NCI-H69 (cell line): ENCODE data around the gene BSCL2.
"Not testable (repeated sequence)": the region's sequence is repeated elsewhere in the genome, so short reads cannot be mapped to it uniquely, and the experiment has no call there.

Source experiments
- DNase-seq: peaks from one replicate; lab custom pipeline; 2025; lab: John Stamatoyannopoulos, UW

BSCL2 gene

DNA sequence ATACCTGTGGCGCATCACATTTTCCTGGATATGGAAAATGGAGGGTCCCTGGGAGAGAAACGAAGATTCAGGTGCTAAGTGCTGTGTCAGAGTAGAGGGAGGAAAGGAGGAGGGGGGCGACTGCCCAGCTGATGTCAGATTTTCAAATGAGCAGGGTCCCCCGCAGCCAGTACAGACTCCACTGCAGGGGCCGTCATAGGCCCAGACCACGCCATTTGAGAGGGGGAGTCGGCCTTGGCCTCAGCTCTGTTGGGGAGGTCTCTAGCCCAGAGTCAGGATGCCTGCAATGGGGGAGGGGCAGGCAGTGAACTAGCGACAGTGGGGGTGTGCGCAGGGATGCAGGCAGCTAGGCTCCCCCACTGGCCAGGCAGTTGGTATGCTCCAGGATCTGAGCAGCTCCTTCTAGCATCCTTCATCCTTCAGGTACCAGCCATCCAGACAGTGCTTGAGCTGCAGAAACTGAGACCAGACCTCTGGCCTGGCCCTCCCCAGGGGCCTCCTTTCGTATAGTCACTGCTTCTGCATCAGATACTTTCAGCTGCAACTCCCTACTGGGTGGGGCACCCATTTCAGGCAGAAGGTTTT is at the start of gene BSCL2, which contains the start of gene GNG3:
Gene BSCL2, minus strand, starts transcription at position 148 of the 585 bp plus-strand sequence. CDS start 229 bp downstream, outside the sequence.
Gene GNG3, plus strand, starts transcription at position 400 of the 585 bp plus-strand sequence. CDS start 620 bp downstream, outside the sequence.
- DNase-seq: peak; percentile 48

DNA sequence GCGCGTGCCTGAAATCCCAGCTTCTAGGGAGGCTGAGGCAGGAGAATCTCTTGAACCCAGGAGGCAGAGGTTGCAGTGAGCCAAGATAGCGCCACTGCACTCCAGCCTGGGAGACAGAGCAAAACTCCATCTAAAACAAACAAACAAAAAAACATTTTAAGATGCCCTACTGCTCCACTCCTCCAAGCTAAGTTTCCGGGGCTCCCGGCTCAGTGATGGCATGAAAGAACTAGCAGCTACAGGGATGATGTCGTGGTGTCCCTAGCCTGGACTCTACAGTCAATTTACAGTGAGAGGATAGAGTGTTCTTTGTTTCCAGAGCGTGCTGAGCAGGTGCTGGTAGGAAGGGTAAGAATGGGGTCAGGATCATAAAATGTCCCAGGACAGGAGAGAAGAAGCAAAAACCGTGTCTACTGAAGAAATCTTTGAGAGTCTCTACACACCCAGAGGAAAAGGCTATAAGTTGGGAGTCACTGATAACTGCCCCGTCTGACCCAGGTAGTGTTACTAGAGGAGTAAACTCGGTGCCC is 47.9 kb upstream of the BSCL2 start:
- DNase-seq: no peak

DNA sequence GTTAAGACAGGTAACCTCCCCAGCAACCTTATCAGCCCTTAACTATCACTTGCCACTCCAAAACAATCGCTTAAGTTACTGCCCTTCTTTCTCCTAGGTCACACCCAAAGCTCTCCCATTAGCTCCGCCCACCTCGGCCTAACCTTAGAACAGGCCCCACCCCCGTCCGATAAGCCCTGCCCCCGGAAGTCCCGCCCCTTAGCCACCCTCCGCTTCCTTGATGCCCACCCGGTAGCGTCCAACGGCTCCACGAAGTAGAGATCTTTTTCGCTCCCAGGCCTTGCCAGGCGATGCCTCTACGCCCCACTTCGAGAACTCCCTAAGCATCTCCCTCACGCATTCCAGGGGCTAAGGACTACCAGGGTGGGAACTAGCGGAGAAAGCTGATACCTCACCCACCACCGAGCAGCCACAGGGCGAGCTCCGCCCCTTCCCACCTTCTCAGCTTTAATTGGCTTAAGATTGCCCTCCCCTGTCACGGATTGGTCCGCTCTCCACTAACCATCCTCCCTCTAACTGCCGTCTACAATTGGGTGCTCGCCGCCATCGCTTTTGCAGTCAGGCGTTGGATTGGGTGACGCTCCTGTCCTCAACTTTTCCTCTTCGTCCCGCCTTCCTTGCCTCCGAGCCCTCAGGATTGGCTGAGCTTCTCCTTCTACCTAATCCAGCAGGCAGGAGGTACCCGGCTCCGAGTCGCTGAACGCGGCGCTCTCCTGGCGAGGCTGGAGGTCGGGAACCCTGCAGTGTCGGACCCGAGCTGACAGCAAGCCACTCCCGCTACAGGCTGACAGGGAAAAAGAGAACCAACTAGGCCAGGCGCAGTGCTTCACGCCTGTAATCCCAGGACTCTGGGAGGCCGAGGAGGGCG is 46.7 kb upstream of the BSCL2 start, which contains the start of gene ZBTB3:
Gene ZBTB3, minus strand, starts transcription at position 425 of the 868 bp plus-strand sequence. CDS start 496 bp downstream, outside the sequence.
- DNase-seq: peak; percentile 100

DNA sequence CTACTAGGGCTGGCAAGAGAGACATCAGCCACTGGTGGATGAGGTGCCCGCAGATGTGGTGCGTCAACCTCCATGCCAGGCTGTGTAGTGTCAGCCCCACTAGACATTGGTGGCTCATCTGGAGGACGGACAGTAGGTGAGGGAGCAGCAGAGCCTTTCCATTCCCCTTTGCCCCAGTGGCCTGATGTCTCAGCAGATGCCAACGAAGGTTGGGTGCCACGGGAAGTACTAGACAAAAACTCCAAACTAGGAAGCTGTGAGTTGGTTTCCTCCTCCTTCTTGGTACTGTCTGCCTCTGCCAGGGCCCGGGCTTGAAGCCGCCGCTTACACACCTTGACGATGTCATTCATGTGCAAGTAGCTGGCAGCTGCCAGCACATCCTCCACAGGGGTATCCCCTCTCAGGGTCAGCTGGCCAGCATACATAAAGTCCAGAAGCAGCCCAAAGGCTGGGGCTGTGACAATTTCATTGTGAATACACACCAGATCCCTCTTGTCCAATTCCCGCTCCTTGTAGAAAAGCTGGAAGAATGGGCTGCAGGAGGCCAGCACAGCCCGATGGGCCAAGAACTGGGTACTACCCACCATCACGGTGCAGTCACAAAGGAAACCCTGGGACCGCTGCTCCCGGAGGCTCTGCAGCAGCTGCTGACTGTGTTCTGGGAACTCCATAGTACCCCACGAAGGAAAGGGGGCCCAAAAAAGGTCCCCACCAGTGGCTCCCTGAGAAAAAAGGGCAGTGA is 45.9 kb upstream of the BSCL2 start:
- DNase-seq: no peak

DNA sequence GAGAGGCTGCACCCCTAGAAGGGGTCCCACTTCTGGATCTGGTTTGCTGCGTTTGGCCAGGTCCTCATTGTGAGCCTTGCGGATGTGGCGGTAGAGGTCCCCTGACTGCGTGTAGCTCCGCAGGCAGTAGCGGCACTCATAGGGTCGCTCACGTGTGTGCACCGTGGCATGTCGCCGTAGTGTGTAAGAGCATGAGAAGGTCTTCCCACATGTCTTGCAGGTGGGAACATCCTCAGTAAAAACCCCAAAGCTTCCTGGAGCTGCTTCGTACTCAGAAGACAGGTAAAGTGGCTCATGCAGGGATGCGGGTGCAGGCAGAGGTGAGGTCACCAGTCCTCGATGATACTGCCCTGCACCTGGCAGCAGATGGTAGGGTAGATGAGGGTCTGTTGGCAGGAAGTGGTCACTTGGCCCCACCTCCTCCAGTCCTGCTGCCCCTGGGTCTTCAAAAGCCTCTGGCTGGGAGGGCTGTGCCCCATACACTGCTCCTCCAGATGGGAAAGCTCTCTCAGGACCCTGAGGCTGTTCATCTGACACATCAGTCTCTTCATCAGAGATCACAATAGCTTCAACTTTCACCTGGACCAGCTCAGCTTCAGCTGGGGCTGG is 45.1 kb upstream of the BSCL2 start:
- DNase-seq: no peak

DNA sequence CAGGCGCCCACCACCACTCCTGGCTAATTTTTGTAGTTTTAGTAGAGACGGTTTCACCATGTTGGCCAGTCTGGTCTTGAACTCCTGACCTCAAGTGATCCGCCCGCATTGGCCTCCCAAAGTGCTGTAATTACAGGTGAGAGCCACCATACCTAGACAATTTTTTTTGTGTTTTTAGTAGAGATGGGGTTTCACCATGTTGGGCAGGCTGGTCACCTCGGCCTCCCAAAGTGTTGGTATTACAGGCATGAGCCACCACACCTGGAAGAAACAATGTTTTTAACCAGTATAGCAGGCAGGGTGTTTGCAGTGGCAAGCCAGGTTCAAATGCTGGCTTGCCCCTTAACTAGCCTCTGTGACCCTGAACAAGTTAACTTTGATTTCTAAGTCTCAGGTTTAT is 42.7 kb upstream of the BSCL2 start:
- DNase-seq: not testable (repeated sequence)

DNA sequence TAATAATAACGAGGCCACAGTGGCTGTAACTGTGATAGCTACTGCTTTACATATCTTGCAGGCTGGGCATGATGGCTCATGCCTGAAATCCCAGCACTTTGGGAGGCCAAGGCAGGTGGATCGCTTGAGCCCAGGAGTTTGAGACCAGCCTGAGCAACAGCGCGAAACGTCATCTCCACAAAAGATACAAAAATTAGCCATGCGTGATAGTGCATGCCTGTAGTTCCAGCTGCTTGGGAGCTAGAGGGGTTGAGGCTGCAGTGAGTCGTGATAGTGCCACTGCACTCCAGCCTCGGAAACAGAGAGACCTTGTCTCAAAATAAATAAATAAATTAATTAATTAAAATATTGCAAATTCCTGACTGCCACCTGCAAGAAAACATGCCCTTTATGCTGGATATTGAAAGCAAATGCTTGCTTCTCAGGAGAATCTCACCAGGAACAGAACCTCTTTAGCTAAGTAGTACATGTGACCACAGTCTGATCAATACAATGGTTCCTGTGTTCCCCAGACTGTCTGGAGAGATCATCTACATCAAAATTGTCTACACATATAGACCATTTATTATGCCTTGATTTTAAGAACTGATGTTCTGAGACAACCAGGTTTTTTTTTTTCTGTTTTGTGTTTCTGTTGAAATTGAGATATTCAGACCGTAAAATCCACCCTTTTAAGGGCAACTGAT is 40.4 kb upstream of the BSCL2 start:
- DNase-seq: no peak

DNA sequence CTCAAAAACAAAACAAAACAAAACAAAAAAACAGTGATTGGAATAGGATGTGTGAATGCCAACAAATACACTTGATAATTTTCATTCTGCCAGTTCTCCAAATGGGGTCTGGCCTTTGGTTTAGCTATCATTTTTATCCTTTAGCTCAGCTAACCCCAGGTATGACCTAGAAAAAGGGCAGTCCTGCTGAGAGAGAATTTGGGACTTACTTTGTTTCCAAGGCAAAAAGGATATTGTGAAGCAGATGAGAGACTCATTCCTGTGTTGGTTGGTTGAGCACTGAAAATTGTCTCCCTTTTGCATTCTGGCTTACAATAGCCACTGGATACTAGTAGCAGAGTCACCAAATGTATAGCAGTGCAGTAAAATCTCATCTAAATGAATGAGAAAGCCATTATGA is 30.0 kb upstream of the BSCL2 start:
- DNase-seq: no peak

DNA sequence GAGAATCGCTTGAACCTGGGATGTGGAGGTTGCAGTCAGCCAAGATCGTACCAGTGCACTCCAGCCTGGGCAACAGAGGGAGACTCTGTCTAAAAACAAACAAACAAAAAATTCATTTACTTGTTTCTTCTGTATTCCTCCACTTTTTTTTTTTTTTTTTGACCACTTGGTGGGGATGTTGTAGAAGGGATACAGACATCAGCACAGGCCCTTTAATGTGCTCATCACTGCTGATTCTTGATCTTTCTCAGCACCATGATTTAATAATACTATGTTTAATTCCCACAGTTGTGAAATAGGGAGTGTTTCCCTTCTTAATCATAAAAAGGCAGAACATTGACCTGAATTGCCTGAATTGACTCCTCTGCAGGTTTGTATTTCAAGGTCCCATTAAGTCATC is 25.6 kb upstream of the BSCL2 start:
- DNase-seq: peak; percentile 31

DNA sequence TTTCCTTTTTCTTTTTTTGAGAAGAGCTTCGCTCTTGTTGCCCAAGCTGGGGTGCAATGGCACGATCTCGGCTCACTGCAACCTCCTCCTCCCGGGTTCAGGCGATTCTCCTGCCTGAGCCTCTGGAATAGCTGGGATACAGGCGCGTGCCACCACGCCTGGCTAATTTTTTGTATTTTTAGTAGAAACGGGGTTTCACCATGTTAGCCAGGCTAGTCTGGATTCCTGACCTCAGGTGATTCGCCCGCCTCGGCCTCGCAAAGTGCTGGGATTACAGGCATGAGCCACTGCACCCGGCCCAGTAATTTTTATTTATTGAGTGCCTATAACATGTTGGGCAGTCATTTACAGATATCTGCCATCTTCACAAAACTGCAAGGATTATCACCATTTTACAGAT is 22.9 kb upstream of the BSCL2 start:
- not testable (repeated sequence) for DNase-seq

DNA sequence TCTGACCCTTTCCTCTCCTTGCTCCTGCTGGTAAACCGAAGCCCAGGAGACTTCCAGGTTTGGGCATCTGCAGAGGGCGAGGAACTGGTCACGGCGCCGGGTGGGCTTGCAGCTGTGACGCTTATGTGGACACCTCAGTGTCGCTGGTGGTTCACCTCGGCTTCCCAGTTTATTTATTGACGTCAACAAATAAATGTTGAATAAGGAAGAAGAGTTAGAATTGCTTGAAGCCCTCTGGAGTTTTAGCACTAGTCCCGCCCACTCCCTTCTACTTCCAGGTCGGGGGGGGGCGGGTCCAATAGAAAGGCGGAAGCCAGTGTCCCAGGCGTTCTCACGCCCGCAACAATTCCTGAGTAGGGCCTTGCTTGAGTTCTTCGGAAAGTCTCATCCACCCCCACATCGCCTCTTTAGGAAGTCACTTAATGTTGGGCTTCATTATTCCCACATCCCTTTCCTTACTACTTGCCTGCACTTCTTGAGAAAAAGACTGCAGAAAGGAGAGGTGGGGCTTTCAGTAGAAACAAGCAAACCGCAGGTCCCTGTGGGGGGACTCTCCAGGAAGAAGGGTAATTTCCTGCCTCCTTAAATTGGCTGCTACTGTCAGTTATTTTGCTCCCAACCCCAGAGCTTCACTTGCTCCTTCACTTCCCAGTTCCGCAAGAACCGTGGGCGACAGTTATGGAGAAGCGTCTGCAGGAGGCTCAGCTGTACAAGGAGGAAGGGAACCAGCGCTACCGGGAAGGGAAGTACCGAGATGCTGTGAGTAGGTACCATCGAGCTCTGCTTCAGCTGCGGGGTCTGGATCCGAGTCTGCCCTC is 21.2 kb upstream of the BSCL2 start, which contains the start of gene TTC9C:
Gene TTC9C, plus strand, starts transcription at position 316 of the 818 bp plus-strand sequence. Its CDS starts 363 bp downstream, at position 679.
- DNase-seq: peak; percentile 93

DNA sequence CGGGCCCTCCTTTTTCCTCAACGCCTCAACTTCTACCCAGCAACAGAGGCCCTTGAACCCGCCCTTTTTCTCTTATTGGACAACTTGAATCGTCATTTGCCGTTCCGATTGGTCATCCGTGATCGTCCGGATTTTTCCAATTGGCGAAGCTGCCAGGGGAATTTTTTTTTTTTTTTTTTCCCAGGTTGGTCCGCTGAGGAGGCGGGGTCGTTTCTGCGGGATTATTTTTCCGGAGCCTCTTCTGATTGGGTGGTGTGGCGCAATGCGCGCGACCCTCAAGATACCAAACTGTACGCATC is 20.6 kb upstream of the BSCL2 start:
- peak; percentile 99 for DNase-seq

DNA sequence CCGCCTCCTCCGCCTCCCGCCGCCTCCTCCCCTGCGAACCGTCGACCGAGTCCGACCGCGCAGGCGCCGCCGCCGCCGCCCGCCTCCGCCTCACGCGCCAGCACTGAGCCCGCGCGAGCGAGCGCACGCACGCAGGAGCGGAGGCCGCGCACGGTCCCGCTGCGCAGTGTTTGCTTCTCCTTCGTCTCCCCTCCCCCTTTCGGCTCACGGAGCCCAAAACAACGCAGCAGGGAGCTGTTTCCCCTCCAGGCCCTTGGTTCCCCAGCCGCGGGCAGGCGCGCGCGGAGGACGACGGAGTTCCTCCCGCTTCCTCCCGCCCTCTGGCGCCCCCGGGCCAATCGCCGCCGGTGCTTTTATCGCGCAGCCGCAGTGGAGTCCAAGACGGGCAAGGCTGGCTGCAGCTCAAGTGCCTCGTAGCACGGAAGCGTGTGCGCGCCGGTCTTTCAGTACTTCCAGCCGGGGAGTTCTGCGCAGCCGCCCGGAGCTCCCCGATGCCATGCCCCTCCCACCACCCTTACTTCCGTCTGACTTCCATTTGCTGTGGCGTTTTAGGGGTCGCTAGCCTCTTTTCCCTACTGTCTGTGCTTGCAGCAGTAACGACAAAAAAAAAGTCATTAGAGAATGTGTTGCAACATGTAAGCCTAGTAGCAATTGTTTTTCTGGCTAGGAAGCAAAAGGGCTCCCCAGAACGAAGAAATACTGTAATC is 20.1 kb upstream of the BSCL2 start, which contains the start of gene HNRNPUL2:
Gene HNRNPUL2, minus strand, starts transcription at position 293 of the 707 bp plus-strand sequence. CDS start 301 bp downstream, outside the sequence.
- peak; percentile 100 for DNase-seq

DNA sequence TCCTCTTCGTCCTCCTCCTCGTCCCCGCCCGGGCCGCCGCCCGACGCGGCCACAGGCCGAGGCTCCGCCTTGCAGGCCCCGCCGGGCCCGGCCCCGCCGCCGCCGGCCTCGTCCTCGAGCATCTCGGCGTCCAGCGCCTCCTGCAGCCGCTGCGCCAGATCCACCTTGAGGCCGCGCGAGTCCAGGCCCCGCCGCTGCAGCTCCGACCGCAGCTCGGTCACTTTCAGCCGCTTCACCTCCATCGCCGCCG is 19.6 kb upstream of the BSCL2 start:
- no peak for DNase-seq

DNA sequence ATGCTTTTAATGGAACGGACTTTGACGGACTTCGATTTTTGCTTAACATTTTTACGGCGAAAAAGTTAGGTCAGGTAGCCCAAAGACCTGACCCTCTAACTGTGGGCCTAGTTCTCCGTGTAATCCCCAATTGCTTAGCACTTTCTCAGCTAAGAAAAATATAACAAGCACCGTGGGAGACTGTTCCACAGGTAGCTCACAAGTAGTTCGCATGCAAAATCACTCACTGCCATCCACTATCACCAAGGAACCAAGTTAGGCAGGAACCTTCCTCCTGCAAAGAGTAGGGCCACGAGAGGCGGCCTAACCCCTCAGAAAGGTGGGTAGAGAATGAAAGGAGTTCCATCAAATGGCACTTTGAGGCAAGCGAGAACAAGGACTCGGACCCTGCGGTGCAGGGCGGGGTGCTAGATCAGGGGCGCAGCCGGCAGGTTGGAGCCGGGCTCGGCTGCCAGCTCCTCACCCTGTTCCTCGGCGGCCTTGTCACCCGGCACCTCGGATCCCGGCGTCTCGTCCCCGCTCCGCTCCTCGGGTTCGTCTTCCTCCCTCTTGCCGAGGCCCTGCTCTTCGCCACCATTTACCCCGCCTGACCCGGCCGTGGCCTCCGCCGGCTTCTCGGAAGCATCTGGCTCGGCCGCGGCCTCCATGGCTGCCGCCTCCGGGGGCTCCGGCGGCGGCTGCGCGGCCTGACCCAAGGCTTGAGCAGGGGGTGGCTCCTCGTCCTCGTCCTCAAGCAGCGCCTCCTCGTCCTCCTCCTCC is 19.1 kb upstream of the BSCL2 start:
- peak; percentile 48 for DNase-seq

DNA sequence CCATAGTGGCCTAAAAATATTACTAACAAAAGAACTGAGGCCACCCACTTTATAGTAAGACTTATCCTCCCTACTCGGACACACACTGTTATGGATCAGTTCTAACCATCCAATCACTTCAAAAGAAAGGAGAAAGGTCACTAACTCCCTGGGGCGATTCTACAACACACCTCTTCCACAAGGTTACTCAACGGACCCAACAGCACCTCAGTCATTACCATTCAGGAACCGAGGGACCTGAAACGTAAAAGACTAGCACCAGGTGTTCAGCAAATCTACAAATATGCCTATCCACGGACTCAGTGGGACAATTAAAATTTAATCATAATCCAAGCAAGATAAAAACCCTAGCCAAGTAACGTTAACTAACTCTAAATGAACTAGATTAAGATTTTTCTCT is 18.4 kb upstream of the BSCL2 start:
- peak; percentile 54 for DNase-seq

DNA sequence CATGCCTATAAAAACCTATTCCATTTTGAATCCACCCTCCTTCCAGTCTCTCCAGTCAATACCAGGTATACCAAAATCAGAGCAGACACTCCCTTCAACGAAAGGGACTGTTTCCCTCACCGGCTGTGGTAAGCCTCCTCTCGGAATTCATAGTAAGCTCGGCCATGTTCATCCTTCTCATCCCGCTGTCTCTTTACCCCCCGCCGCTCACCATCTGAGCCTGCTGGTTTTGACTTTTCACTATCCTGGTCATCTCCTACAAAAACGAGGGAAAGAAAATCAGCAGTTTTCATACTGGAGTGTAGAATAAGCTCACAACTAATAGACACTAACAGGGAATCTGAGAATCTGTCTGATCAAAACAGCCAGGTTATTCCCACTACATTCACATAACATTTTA is 16.9 kb upstream of the BSCL2 start:
- no peak for DNase-seq

DNA sequence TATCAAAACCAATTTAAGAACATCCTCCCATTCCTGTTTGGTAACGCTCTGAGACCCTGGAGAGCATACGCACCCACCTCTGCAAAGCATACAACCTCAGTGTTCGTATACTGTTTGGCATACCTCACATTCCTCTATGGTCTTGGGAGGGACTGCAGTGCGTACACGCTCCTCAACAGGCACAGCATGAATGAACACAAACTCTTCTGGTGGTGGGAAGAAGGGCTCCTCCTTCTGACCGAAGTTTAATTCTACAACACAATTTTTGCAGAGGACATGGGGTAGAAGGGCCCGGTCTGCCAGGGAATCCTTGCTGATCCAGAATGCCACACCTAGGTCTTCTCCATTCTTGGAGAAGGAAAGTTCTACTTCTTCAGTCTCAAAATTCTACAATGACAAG is 14.8 kb upstream of the BSCL2 start:
- no peak for DNase-seq
